ENCODE data around the gene UNC5A.

UNC5A gene

GRCh38 chr5:176813587-176814312, 3.4 kb downstream of the UNC5A start:
- TF ChIP-seq TAF1 (IDR thresholded peaks at IDR 0.05; ENCODE audit: borderline replicate concordance, insufficient read depth, low read length) (no peak), REST (IDR thresholded peaks at IDR 0.05; ENCODE audit: insufficient read depth in 1 of 2, low read depth in 2 of 2, low read length in 2 of 2) (no peak)

- TF ChIP-seq REST (IDR thresholded peaks at IDR 0.05; ENCODE audit: insufficient read depth in 1 of 2, low read depth in 2 of 2, low read length in 2 of 2): no peak
- TF ChIP-seq FOXP2 (optimal IDR thresholded peaks at IDR 0.05; ENCODE audit: borderline replicate concordance, extremely low read depth, extremely low read length, insufficient read depth): no peak
- TF ChIP-seq SIN3A (IDR thresholded peaks at IDR 0.05; ENCODE audit: borderline replicate concordance, insufficient read depth, low read length): no peak
- TF ChIP-seq POLR2AphosphoS5 (IDR thresholded peaks at IDR 0.05; ENCODE audit: low read depth, low read length): no peak
- TF ChIP-seq TAF1 (IDR thresholded peaks at IDR 0.05; ENCODE audit: borderline replicate concordance, insufficient read depth, low read length): no peak
Measured at GRCh38 chr5:176814313-176814685, 3.9 kb downstream of the UNC5A start.

- TF ChIP-seq TAF1 (IDR thresholded peaks at IDR 0.05; ENCODE audit: borderline replicate concordance, insufficient read depth, low read length) (no peak), POLR2AphosphoS5 (IDR thresholded peaks at IDR 0.05; ENCODE audit: low read depth, low read length) (no peak), FOXP2 (optimal IDR thresholded peaks at IDR 0.05; ENCODE audit: borderline replicate concordance, extremely low read depth, extremely low read length, insufficient read depth) (no peak), REST (IDR thresholded peaks at IDR 0.05; ENCODE audit: insufficient read depth in 1 of 2, low read depth in 2 of 2, low read length in 2 of 2) (no peak)
Measured at GRCh38 chr5:176814836-176815438, 4.6 kb downstream of the UNC5A start.

GRCh38 chr5:176816043-176816745, 5.8 kb downstream of the UNC5A start:
- TF ChIP-seq SIN3A (IDR thresholded peaks at IDR 0.05; ENCODE audit: borderline replicate concordance, insufficient read depth, low read length) (no peak), REST (IDR thresholded peaks at IDR 0.05; ENCODE audit: insufficient read depth in 1 of 2, low read depth in 2 of 2, low read length in 2 of 2) (no peak), POLR2AphosphoS5 (IDR thresholded peaks at IDR 0.05; ENCODE audit: low read depth, low read length) (no peak), TAF1 (IDR thresholded peaks at IDR 0.05; ENCODE audit: borderline replicate concordance, insufficient read depth, low read length) (no peak), FOXP2 (optimal IDR thresholded peaks at IDR 0.05; ENCODE audit: borderline replicate concordance, extremely low read depth, extremely low read length, insufficient read depth) (no peak)

Measured in PFSK-1 (cell line).